K562 (cell line): ENCODE measurements around the gene GLRX. TPM values are rescaled to one million over a fixed set of nuclear protein-coding genes. Genes with fewer than 3 reads are reported as not detected.

Experiments
- BCOR ChIP-seq: fragments of 450-650 bp; IDR thresholded peaks from 2 replicates; pipeline ENCODE4 v1.6.1; 2016
- CBX3 ChIP-seq, 2 experiments: IDR thresholded peaks; 1 replicate in 1 of 2; 2 replicates in 1 of 2; pipeline ENCODE4 v1.6.1; 2012; ENCODE audit warnings: inconsistent platforms in 2 of 2, low read length in 2 of 2, borderline replicate concordance in 1 of 2, control low read depth in 1 of 2
- CHD4 ChIP-seq: fragments of 200-600 bp; sonication (generic); IDR thresholded peaks from 3 replicates; pipeline ENCODE4 v1.6.1; 2012; ENCODE audit warnings: low read depth, mild to moderate bottlenecking, mixed read lengths, low read length, inconsistent platforms; ENCODE audit not compliant: insufficient read depth, insufficient replicate concordance, poor library complexity, severe bottlenecking
- ERF ChIP-seq: fragments of 450-650 bp; formaldehyde crosslinking; IDR thresholded peaks from 2 replicates; pipeline ENCODE4 v1.4.0; 2020; ENCODE audit warnings: mild to moderate bottlenecking, mixed read lengths
- ILK ChIP-seq: fragments of 450-650 bp; IDR thresholded peaks from 2 replicates; pipeline ENCODE4 v1.6.1; 2016; ENCODE audit warnings: missing genetic modification characterization, low read depth, mild to moderate bottlenecking, missing compliant biosample characterization, moderate library complexity, borderline replicate concordance
- JUNB ChIP-seq: fragments of 450-650 bp; formaldehyde crosslinking; conservative IDR thresholded peaks from 2 replicates; pipeline ENCODE4 v1.4.0; 2020; ENCODE audit warnings: mild to moderate bottlenecking
- MAFK ChIP-seq: IDR thresholded peaks from 2 replicates; pipeline ENCODE4 v1.6.1; 2011; ENCODE audit warnings: low read length, improper control_type of control experiment
- NFATC3 ChIP-seq: fragments of 450-650 bp; IDR thresholded peaks from 2 replicates; pipeline ENCODE4 v1.6.1; 2017; ENCODE audit warnings: mild to moderate bottlenecking
- PKNOX1 ChIP-seq: fragments of 450-650 bp; IDR thresholded peaks from 2 replicates; pipeline ENCODE4 v1.6.1; 2016
- PPARD ChIP-seq: fragments of 250-450 bp; sonication (Bioruptor Pico); IDR thresholded peaks from 2 replicates; pipeline ENCODE4 v1.8.0; 2022; ENCODE audit warnings: inconsistent platforms, mild to moderate bottlenecking, moderate library complexity
- RBM25 ChIP-seq: fragments of 200-400 bp; formaldehyde crosslinking; IDR thresholded peaks from 2 replicates; pipeline ENCODE4 v1.6.1; 2018; ENCODE audit warnings: low read length, low read depth, moderate library complexity; ENCODE audit not compliant: severe bottlenecking
- SAFB2 ChIP-seq: fragments of 200-400 bp; formaldehyde crosslinking; IDR thresholded peaks from 2 replicates; pipeline ENCODE4 v1.6.1; 2018; ENCODE audit warnings: borderline replicate concordance, low read length, low read depth, moderate library complexity; ENCODE audit not compliant: severe bottlenecking
- SFPQ ChIP-seq: fragments of 200-400 bp; formaldehyde crosslinking; IDR thresholded peaks from 2 replicates; pipeline ENCODE4 v1.6.1; 2017; ENCODE audit warnings: mild to moderate bottlenecking, low read depth, low read length, moderate library complexity
- SRF ChIP-seq, 2 experiments: fragments of 250-450, 450-650 bp in 1 of 2; sonication (Bioruptor Pico) in 1 of 2; sonication (generic) in 1 of 2; formaldehyde crosslinking; IDR thresholded peaks; 2 replicates each; pipeline versions ENCODE4 v1.5.0 to v1.5.1; 2020 to 2022; ENCODE audit warnings: mild to moderate bottlenecking in 1 of 2, missing genetic modification reagents in 1 of 2
- USF2 ChIP-seq: sonication (generic); formaldehyde crosslinking; IDR thresholded peaks from 2 replicates; pipeline ENCODE4 v1.5.0; 2020; ENCODE audit warnings: missing genetic modification reagents
- XRCC4 ChIP-seq: IDR thresholded peaks from one replicate; pipeline ENCODE4 v1.6.1; 2011; ENCODE audit not compliant: insufficient read depth, insufficient read length; ENCODE audit errors: extremely low read depth
- ZBTB49 ChIP-seq: sonication (generic); formaldehyde crosslinking; IDR thresholded peaks from 2 replicates; pipeline ENCODE4 v1.8.0; 2022; ENCODE audit warnings: missing genetic modification reagents, mild to moderate bottlenecking, borderline replicate concordance
- ZC3H11A ChIP-seq: IDR thresholded peaks from 2 replicates; pipeline ENCODE4 v1.6.1; 2012; ENCODE audit warnings: low read depth, low read length, improper control_type of control experiment
- ZFX ChIP-seq: sonication (generic); formaldehyde crosslinking; IDR thresholded peaks from 2 replicates; pipeline ENCODE4 v1.8.0; 2022; ENCODE audit warnings: mild to moderate bottlenecking, missing genetic modification reagents, moderate library complexity
- ZNF174 ChIP-seq: fragments of 250-450 bp; sonication (Bioruptor Pico); IDR thresholded peaks from 2 replicates; pipeline ENCODE4 v1.4.0; 2020; ENCODE audit warnings: mild to moderate bottlenecking
- ZNF316 ChIP-seq: fragments of 450-650 bp; IDR thresholded peaks from 2 replicates; pipeline ENCODE4 v1.6.1; 2016
- ZNF589 ChIP-seq: fragments of 200-800 bp; sonication (Bioruptor generic); IDR thresholded peaks from 2 replicates; pipeline ENCODE4 v1.6.1; 2016; ENCODE audit warnings: low read depth, missing genetic modification characterization, missing compliant biosample characterization
- ZNF668 ChIP-seq: fragments of 250-450 bp; sonication (Bioruptor Pico); IDR thresholded peaks from 2 replicates; pipeline ENCODE4 v1.8.0; 2022; ENCODE audit warnings: mild to moderate bottlenecking, inconsistent platforms
- polyA plus RNA-seq, 8 experiments: library from polyadenylated mRNA; depleted of rRNA in 4 of 8; stranded (reverse) in 5 of 8; unstranded in 3 of 8; fragments of >200 nt; fragmentation: Nextera tagmentation in 2 of 8; fragmentation: Illumina TruSeq in 1 of 8; extraction: Ambion mirVana in 2 of 8; extraction: Trizol in 1 of 8; gene quantifications; 2 replicates each; pipeline versions ENCODE4 v1.2.1 to v1.2.3, GENCODE V29; 2011 to 2014; ENCODE audit warnings: inconsistent platforms in 1 of 8, missing spikeins in 1 of 8
- total RNA-seq, 7 experiments: library from RNA; depleted of rRNA in 6 of 7; stranded (reverse); fragments of >200 nt in 6 of 7; fragmentation: Illumina TruSeq in 2 of 7; extraction: Trizol in 2 of 7; gene quantifications; 2 replicates each; pipeline versions ENCODE4 v1.2.1 to v1.2.3, GENCODE V29; 2011 to 2021; ENCODE audit warnings: low replicate concordance in 1 of 7

GLRX gene
- total and polyA plus RNA-seq, 9 of the 15 experiments (the other 6 are each of a cell fraction or from before 2014, with no cell fraction given), result 2.3 to 11.2 (median 4.6) TPM

GRCh38 chr5:95822542-95823181, at the start of gene GLRX (continued):
- TF ChIP-seq ZNF316, result peak; percentile 76
- peak; percentile 32; the same call in 1 of the 2 replicates for TF ChIP-seq MAFK
- TF ChIP-seq SRF (CRISPR knock-in tag; IDR thresholded peaks at IDR 0.05), result peak in 1 of 2 experiments; percentile 13; a peak in 1 of 4 replicates
- TF ChIP-seq ZC3H11A, result no peak
- TF ChIP-seq CHD4, result peak; percentile 30
- TF ChIP-seq ZFX (CRISPR knock-in tag), result peak; percentile 37; the same call in 1 of the 2 replicates
- TF ChIP-seq ZNF589 (CRISPR knock-in tag), result 0 out of 2 replicates have a peak, but pooled peaks have one; percentile 24
- TF ChIP-seq JUNB, result no peak
- no peak for TF ChIP-seq ZBTB49 (CRISPR knock-in tag)
- TF ChIP-seq XRCC4, result no peak
- no peak for TF ChIP-seq CBX3 (IDR thresholded peaks at IDR 0.05; ENCODE audit: borderline replicate concordance in 1 of 2, low read length in 2 of 2)
- TF ChIP-seq PPARD (CRISPR knock-in tag), result no peak
- TF ChIP-seq RBM25, result no peak
- TF ChIP-seq ILK, result no peak
- TF ChIP-seq NFATC3, result no peak
- TF ChIP-seq SFPQ, result no peak
- no peak for TF ChIP-seq BCOR
- no peak for TF ChIP-seq SAFB2
- no peak for TF ChIP-seq USF2 (CRISPR knock-in tag)
- no peak for TF ChIP-seq ZNF174
- no peak for TF ChIP-seq ZNF668 (CRISPR knock-in tag)
- TF ChIP-seq ERF, result no peak
- no peak for TF ChIP-seq PKNOX1
